HG03159 (cell line): ENCODE data around the gene NAP1L1.

Source experiments
- ATAC-seq: cut with Tn5 transposase; IDR thresholded peaks from one replicate; pipeline ENCODE4 v1.9.1; 2021; ENCODE audit warnings: mild to moderate bottlenecking, moderate library complexity; ENCODE audit not compliant: unreplicated experiment

The NAP1L1 gene

GRCh38 chr12:76023069-76023690 is 61.3 kb downstream of the NAP1L1 start:
- ATAC-seq = no peak

GRCh38 chr12:76022506-76022905 is 62.0 kb downstream of the NAP1L1 start:
- ATAC-seq = no peak

DNA sequence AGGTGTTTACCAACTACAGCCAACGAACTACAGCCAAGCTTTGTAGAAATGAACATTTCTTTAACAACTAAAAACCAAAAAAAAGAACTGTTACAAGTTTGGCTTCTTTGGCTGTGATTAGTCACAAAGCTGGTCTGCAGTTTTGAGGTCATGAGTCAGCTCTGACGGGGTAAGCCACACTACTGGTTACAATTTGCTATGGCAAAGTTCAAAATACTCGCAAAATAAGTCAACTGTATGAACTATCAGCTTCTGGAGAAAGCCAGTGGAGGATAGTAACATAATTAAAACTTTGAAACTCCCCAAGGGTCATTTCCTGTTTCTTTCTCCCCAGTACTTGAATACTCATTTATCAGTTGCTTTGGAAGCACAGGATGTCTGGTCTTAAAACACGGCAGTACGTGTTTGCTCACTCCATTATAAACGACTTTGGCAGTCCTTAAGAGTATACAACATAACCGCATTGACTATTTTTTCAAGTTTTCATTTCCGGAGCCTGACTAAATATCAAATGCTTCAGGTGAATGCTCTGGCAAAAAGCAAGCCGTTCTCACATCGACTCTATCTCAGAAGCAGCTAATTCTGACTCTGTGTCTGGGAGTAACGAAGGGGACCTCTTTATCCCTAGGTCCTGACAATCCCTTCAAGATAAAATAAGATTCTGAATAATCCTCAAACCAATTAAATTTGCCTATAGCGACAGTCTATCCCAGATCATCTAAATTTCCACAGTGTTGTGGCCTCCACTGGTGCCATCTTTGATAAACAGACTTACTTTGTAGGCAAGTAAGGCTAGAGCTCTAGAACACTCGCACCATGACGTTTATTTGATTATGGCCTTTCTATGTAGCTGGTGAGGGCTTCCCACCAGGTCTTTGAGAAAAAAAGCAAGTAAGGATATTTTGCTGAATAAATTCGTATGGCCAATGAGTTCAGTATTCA is 63.5 kb downstream of the NAP1L1 start:
- peak; percentile 70 for ATAC-seq

GRCh38 chr12:76020281-76020680 is 64.2 kb downstream of the NAP1L1 start:
- ATAC-seq = peak; percentile 54

DNA sequence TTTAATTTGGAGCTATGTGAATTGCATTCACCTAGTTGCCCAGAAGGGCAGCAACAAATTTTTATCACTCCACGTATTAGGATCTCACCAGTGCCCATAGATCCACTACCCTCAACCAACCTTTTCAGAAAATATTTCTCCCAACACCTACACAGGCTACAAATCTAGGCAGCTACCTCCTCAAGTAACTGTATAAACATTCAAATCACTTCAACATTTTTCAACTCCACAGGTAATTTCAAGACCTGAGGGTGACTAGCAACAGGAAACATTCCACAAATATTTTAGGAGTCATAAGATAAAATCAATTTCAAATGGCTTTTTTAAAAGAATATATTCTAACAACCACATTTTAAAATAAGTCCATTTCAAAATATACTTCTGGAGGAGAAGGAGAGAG is 65.8 kb downstream of the NAP1L1 start:
- no peak for ATAC-seq

DNA sequence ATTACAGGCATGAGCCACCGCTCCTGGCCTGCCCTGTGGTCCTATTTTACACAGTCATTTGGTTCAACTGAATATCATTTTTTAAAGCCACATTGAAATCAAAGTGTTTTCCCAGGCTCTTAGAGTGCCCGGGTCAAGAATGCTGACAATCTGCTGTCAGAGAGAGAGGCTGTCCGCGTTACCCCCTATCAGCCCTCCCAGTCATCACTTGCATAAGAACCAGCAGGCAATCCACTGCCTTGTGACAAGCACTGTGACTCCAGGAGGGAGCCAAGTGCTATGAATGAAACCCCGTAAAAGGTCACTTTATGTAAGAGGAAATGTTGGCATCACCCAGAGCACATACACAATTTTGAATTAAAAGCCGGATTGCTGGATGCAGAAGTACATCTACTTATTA is 66.4 kb downstream of the NAP1L1 start:
- no peak for ATAC-seq

- no peak for ATAC-seq
Observed at GRCh38 chr12:76014007-76014406, 70.5 kb downstream of the NAP1L1 start.

GRCh38 chr12:76013603-76014002 is 70.9 kb downstream of the NAP1L1 start:
- ATAC-seq = no peak

- ATAC-seq = no peak
Observed at GRCh38 chr12:76012644-76013043, 71.8 kb downstream of the NAP1L1 start.

GRCh38 chr12:76010732-76011458 is 73.6 kb downstream of the NAP1L1 start:
- ATAC-seq = no peak

DNA sequence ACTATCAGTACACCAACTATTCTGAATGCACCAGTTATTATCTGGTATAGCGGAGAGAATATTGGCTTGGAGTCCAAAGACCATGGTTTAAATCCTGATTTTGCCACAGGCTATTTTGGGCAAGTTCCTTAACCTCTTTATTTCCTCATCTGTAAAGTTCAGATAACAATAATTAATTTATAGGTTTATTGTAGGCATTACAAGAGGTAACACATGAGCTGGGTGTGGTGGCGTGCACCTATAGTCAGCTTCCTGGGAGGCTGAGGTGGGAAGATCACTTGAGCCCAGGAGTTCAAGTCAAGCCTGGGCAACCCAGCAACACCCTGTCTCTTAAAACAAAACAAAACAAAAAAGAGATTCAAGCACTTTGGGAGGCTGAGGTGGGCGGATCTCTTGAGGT is 76.1 kb downstream of the NAP1L1 start:
- no peak for ATAC-seq

- no peak for ATAC-seq
Observed at GRCh38 chr12:76007640-76008039, 76.8 kb downstream of the NAP1L1 start.

- ATAC-seq = no peak
Observed at GRCh38 chr12:76006028-76006925, 78.2 kb downstream of the NAP1L1 start.

- no peak for ATAC-seq
Observed at GRCh38 chr12:76003355-76003638, 81.2 kb downstream of the NAP1L1 start.

DNA sequence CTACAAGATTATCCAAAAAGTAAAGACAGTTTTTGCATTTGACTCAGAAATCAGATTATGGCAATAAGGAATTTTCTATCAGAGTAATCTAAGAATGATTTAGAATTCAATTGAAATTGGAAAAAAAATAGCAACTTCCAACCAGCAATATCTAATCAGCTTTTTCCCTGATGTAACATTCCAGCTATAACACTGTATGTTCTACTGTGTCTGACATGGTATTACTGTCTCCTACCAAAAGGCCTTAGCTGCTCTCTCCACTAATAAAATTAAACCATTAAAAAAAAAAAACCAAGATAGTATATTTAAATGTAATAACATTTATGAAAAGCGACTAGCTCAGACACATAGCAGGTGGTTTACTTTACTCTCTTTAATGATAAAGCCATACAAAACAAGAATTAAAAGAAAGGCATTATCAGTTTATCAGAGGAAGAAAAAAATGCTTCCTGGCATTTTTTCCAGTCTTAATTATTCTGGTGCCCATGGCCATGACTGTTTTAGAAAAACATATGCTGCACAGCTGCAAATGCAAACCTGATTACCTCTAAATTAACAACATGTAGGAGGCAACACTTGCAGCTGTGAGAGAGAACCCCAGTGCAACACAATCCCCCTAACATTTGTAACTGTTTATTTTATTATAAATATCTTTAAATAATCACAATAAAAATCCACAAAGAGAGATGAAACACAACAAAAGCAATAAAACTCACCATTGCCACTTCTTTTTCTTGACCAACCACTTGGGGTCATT is 81.7 kb downstream of the NAP1L1 start:
- no peak for ATAC-seq

GRCh38 chr12:75998292-75999063 is 86.0 kb downstream of the NAP1L1 start:
- no peak for ATAC-seq

DNA sequence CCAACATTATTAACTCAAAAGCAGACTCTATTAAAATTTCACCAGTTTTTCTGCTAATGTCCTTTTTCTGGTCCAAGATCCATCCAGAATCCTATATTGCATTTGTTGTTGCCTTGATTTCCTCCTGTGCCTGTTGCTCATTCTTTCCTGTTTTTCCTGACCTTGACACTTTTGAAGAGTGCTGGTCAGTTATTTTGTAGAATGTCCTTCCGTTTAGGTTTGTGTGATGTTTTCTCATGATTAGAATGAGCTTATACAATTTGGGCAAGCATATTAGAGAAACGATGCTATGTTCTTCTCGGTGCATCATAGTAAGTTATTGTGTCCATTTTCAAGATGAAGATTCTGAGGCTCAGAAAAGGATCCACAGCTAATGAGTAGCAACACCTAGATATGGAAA is 86.8 kb downstream of the NAP1L1 start:
- ATAC-seq = no peak

DNA sequence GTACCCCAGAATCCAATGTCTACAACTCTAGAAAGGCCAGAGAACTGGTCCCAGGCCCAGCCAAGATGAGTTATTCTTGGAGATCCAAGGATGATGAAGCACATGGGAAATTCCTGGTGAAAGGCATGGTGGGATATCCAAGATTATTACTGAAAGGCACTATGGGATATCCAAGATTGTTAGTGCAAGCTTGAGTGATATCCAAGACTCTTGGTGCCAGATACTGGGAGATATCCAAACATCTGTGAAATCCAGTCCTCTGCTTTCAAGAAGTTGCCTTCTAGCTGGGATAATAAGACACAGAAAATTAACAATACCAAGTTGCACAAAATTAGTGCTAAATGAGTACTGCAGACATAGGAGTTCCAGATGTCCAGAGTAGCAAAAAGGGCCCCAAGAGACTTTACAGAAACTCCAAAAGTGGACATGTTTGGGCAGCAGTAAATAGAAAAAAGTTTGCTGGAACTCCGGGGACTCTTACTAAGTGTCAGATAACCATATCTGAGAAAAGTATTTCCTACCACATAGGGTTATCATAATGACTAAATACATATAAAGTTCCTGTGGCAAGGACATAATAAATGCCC is 87.5 kb downstream of the NAP1L1 start:
- ATAC-seq = no peak

GRCh38 chr12:75995691-75996090 is 88.8 kb downstream of the NAP1L1 start:
- ATAC-seq = no peak
